ENCODE measurements around the gene CCDC200. TPM values are rescaled to one million over a fixed set of nuclear protein-coding genes. Genes with fewer than 3 reads are reported as not detected.
"Not testable (repeated sequence)": the region's sequence is repeated elsewhere in the genome, so short reads cannot be mapped to it uniquely, and the experiment has no call there.

The CCDC200 gene
- total RNA-seq, 1 experiment from 2014 or later: not detected

GRCh38 chr17:43239597-43239996 is 11.2 kb upstream of the CCDC200 start:
- POLR2A ChIA-PET (ENCODE audit: unreplicated experiment); CTCF ChIA-PET; intact Hi-C loops (cut with micrococcal nuclease; ENCODE audit: unreplicated experiment): not testable (repeated sequence)

GRCh38 chr17:43233877-43234276 is 5.5 kb upstream of the CCDC200 start, which contains the start of gene RNU2-1:
Gene RNU2-1, minus strand, starts transcription at chr17:43233977.
- H3K9me3 ChIP-seq (ENCODE audit: insufficient read depth, low read depth); DNase-seq; H3F3A ChIP-seq (ENCODE audit: insufficient read depth, low read depth); CTCF ChIA-PET; H2AFZ ChIP-seq; H3K9me2 ChIP-seq (ENCODE audit: insufficient read depth); POLR2A ChIA-PET (ENCODE audit: unreplicated experiment); H3K27ac ChIP-seq; H3K36me3 ChIP-seq (ENCODE audit: low read depth); BruUV-seq (replicated peaks); H3K4me1 ChIP-seq (replicated peaks; ENCODE audit: insufficient read depth); H3K79me2 ChIP-seq (ENCODE audit: low read depth); H3K4me2 ChIP-seq; H3K27me3 ChIP-seq (ENCODE audit: insufficient read depth, low read depth); intact Hi-C loops (cut with micrococcal nuclease; ENCODE audit: unreplicated experiment); H4K20me1 ChIP-seq (ENCODE audit: insufficient read depth); H3K4me3 ChIP-seq: not testable (repeated sequence)

More at GRCh38 chr17:43239597-43239996, 11.2 kb upstream of the CCDC200 start:
- not testable (repeated sequence) for H3K36me3 ChIP-seq (ENCODE audit: low read depth); H3K27ac ChIP-seq; H3K9me3 ChIP-seq (ENCODE audit: insufficient read depth, low read depth); H3K4me2 ChIP-seq; DNase-seq; H3K4me1 ChIP-seq (replicated peaks; ENCODE audit: insufficient read depth); H3K9me2 ChIP-seq (ENCODE audit: insufficient read depth); H3K79me2 ChIP-seq (ENCODE audit: low read depth); H2AFZ ChIP-seq; BruUV-seq (replicated peaks); H3K4me3 ChIP-seq; H4K20me1 ChIP-seq (ENCODE audit: insufficient read depth); H3K27me3 ChIP-seq (ENCODE audit: insufficient read depth, low read depth); H3F3A ChIP-seq (ENCODE audit: insufficient read depth, low read depth)

DNA sequence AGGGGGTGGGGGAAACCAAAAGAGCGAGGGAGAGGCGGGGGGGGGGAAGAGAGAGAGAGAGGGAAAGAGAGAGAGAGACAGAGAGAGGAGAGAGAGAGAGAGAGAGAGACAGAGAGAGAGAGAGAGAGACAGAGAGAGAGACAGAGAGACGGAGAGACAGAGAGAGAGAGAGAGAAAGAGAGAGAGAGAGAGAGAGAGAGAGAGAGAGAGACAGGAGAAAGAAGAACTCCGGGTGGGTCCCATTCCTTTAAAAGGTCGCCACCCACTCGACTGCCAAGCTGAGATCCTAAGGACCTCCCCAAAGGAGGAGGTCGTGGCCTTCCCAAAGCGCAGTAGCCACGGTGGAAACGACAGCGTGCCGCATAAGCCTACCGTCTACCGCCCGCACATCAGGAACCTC is 4.8 kb upstream of the CCDC200 start:
- BruUV-seq (replicated peaks); H3K4me2 ChIP-seq: not testable (repeated sequence)

DNA sequence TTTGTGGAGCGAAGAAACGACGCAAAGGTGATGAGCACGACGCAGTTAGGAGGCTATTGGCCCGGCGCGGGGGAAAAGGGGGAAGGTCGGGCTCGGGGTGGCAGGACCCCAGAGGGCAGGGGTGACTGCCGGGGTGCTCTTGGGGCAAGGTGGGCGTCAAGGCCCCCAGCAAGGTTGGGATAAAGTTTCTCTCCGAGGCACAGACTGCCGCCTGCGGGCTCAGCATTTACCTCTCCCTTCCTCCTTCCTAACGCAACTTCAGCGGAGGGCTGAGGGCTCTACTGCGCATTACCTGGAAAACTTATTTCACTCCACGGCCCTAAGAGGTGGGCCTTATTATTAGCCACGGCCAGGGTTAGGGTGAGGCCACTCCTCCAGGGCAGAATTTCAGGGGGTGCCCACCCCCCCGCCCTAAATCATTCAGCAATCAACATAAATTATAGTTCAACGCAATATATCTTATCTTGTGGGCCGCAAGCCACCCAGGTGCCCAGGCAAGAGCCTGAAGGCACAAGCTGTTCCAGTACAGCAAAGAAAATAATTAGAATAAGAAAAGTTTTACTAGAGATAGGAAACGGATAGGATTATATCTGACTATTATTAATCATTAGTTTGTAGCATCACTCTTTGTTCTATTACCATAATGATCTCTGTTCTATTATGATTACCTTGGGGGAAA is 3.7 kb upstream of the CCDC200 start:
- BruUV-seq (replicated peaks): TSS peak; percentile 100

More for the DNA sequence above, 4.8 kb upstream of the CCDC200 start:
- H4K20me1 ChIP-seq (ENCODE audit: insufficient read depth); H3K27ac ChIP-seq; H3K36me3 ChIP-seq (ENCODE audit: low read depth); intact Hi-C loops (cut with micrococcal nuclease; ENCODE audit: unreplicated experiment); H3K4me1 ChIP-seq (replicated peaks; ENCODE audit: insufficient read depth); H3K9me2 ChIP-seq (ENCODE audit: insufficient read depth); POLR2A ChIA-PET (ENCODE audit: unreplicated experiment); H3K79me2 ChIP-seq (ENCODE audit: low read depth); H3K27me3 ChIP-seq (ENCODE audit: insufficient read depth, low read depth); H3K9me3 ChIP-seq (ENCODE audit: insufficient read depth, low read depth); DNase-seq; H3F3A ChIP-seq (ENCODE audit: insufficient read depth, low read depth); H3K4me3 ChIP-seq; H2AFZ ChIP-seq; CTCF ChIA-PET: not testable (repeated sequence)

DNA sequence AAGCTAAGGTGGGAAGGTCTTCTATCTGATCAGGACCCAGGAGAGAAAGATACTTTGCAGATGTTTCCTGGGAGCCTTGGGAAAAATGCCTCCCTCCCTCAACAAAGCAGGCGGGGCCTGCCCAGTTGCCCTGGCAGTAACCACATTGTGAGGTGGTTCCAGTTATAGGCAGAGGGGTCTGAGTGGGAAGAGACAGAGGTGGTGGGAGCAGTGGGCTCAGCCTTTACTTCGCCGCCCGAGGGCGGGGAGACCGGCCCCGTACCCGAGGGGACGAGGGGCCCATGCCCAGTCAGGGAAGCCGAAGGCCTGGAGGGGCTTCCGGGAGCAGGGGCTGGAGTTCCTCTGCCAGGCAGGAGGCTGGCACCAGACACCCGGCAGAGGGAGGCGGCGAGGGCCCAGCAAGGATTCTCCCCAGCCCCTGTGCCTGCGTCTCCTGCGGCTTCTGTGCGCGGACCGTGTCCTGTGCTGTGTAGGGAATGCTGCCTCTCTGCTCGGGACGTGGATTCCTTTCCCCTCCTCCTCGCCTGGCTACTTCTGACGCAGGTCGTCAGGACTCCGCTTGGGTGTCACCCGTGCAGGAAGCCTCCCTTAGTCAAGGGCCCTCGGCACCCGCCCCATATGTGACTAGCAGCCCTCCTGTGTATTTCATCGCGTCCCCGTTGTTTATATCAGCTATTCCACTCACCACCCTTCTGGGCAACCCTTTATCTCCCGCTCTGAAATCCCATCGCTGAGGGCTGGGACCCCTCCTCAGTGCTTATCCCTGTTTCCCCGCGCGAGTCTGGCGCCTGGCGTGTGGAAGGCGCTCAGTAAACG is 3.0 kb upstream of the CCDC200 start:
- H3F3A ChIP-seq (ENCODE audit: insufficient read depth, low read depth); H3K27me3 ChIP-seq (ENCODE audit: insufficient read depth, low read depth); BruUV-seq (replicated peaks); H2AFZ ChIP-seq; H3K36me3 ChIP-seq (ENCODE audit: low read depth); POLR2A ChIA-PET (ENCODE audit: unreplicated experiment); intact Hi-C loops (cut with micrococcal nuclease; ENCODE audit: unreplicated experiment); CTCF ChIA-PET; H3K9me2 ChIP-seq (ENCODE audit: insufficient read depth); H3K4me1 ChIP-seq (replicated peaks; ENCODE audit: insufficient read depth); H4K20me1 ChIP-seq (ENCODE audit: insufficient read depth); H3K9me3 ChIP-seq (ENCODE audit: insufficient read depth, low read depth); DNase-seq; H3K79me2 ChIP-seq (ENCODE audit: low read depth): not testable (repeated sequence)
- Histone ChIP-seq H3K27ac (peak overlapping the region; percentile 23), H3K4me3 (peak overlapping the region; percentile 41), H3K4me2 (peak overlapping the region; percentile 62)

More for the DNA sequence above, 3.7 kb upstream of the CCDC200 start:
- POLR2A ChIA-PET (ENCODE audit: unreplicated experiment); H3K4me1 ChIP-seq (replicated peaks; ENCODE audit: insufficient read depth); intact Hi-C loops (cut with micrococcal nuclease; ENCODE audit: unreplicated experiment); H3K27me3 ChIP-seq (ENCODE audit: insufficient read depth, low read depth); H3K9me3 ChIP-seq (ENCODE audit: insufficient read depth, low read depth); H3K9me2 ChIP-seq (ENCODE audit: insufficient read depth); H4K20me1 ChIP-seq (ENCODE audit: insufficient read depth); H2AFZ ChIP-seq; H3K79me2 ChIP-seq (ENCODE audit: low read depth); CTCF ChIA-PET; H3K36me3 ChIP-seq (ENCODE audit: low read depth); H3F3A ChIP-seq (ENCODE audit: insufficient read depth, low read depth): not testable (repeated sequence)
- peak overlapping the region; percentile 41 for H3K4me3 ChIP-seq
- peak overlapping the region; percentile 62 for H3K4me2 ChIP-seq
- DNase-seq: peak in 1 of 2 experiments; percentile 51
- H3K27ac ChIP-seq: peak overlapping the region; percentile 23

Measured in PC-9 (cell line).